WTC11 (cell line): ENCODE measurements around the gene PBX4. TPM values are rescaled to one million over a fixed set of nuclear protein-coding genes. Genes with fewer than 3 reads are reported as not detected.

Source experiments
- ATAC-seq: fragments of 200-7000 bp; cut with Tn5 transposase; 2 replicates; pipeline ENCODE4 v1.10.0; 2021; ENCODE audit warnings: mild to moderate bottlenecking, moderate library complexity
- CTCF ChIA-PET: fragments of 300-600 bp; sonication (Branson Sonifier 250); formaldehyde crosslinking; loops from one replicate; lab custom pipeline; 2021; ENCODE audit warnings: antibody characterized with exemption; lab: Charles Lee
- POLR2A ChIA-PET: fragments of 350-600 bp; sonication (Branson Sonifier 250); formaldehyde crosslinking; loops from one replicate; lab custom pipeline; 2021; ENCODE audit warnings: antibody characterized with exemption; lab: Charles Lee
- DNase-seq: peaks from one replicate; pipeline ENCODE4 v3.0.0; 2021; ENCODE audit warnings: low spot score
- H3K27ac Mint-ChIP-seq: 2 replicates; pipeline ENCODE4 v1.8.0; 2021; ENCODE audit warnings: mixed read lengths
- H3K27me3 Mint-ChIP-seq: 2 replicates; pipeline ENCODE4 v1.8.0; 2021; ENCODE audit warnings: low read depth, mild to moderate bottlenecking, moderate library complexity, mixed read lengths
- H3K36me3 Mint-ChIP-seq: 2 replicates; pipeline ENCODE4 v1.8.0; 2021; ENCODE audit warnings: mixed read lengths
- H3K4me1 Mint-ChIP-seq: 2 replicates; pipeline ENCODE4 v1.8.0; 2022; ENCODE audit warnings: mixed read lengths
- H3K4me3 Mint-ChIP-seq: 2 replicates; pipeline ENCODE4 v1.8.0; 2021; ENCODE audit warnings: mild to moderate bottlenecking, moderate library complexity, mixed read lengths
- H3K9me3 Mint-ChIP-seq: 2 replicates; pipeline ENCODE4 v1.8.0; 2021; ENCODE audit warnings: mixed read lengths
- AR ChIP-seq: fragments of 250-450 bp; sonication (Bioruptor Pico); IDR thresholded peaks from 2 replicates; pipeline ENCODE4 v1.9.0; 2021; ENCODE audit warnings: mild to moderate bottlenecking
- ATF3 ChIP-seq: sonication (generic); formaldehyde crosslinking; conservative IDR thresholded peaks from 2 replicates; pipeline ENCODE4 v1.8.1; 2022; ENCODE audit warnings: mild to moderate bottlenecking, missing genetic modification reagents
- CREB1 ChIP-seq: sonication (generic); formaldehyde crosslinking; IDR thresholded peaks from 2 replicates; pipeline ENCODE4 v1.8.0; 2023; ENCODE audit warnings: mild to moderate bottlenecking, missing genetic modification reagents
- E2F5 ChIP-seq: sonication (generic); formaldehyde crosslinking; IDR thresholded peaks from 2 replicates; pipeline ENCODE4 v1.8.1; 2022; ENCODE audit warnings: mild to moderate bottlenecking, moderate library complexity, missing genetic modification reagents
- ELF4 ChIP-seq: sonication (generic); formaldehyde crosslinking; IDR thresholded peaks from 2 replicates; pipeline ENCODE4 v1.8.1; 2022; ENCODE audit warnings: low read depth, mild to moderate bottlenecking, moderate library complexity, missing genetic modification reagents
- ESRRA ChIP-seq: sonication (generic); formaldehyde crosslinking; IDR thresholded peaks from 2 replicates; pipeline ENCODE4 v1.8.1; 2022; ENCODE audit warnings: mild to moderate bottlenecking, missing genetic modification reagents, borderline replicate concordance
- ETV6 ChIP-seq: sonication (generic); formaldehyde crosslinking; IDR thresholded peaks from 2 replicates; pipeline ENCODE4 v1.8.1; 2022; ENCODE audit warnings: mild to moderate bottlenecking, missing genetic modification reagents
- FOXJ3 ChIP-seq: sonication (generic); formaldehyde crosslinking; IDR thresholded peaks from 2 replicates; pipeline ENCODE4 v1.9.0; 2021; ENCODE audit warnings: missing genetic modification reagents, mild to moderate bottlenecking, borderline replicate concordance
- FOXK1 ChIP-seq: sonication (generic); formaldehyde crosslinking; IDR thresholded peaks from 2 replicates; pipeline ENCODE4 v1.8.0; 2022; ENCODE audit warnings: mild to moderate bottlenecking, moderate library complexity, missing genetic modification reagents
- JAZF1 ChIP-seq: fragments of 250-450 bp; sonication (Bioruptor Pico); IDR thresholded peaks from 2 replicates; pipeline ENCODE4 v1.9.0; 2021; ENCODE audit warnings: moderate library complexity, mild to moderate bottlenecking, inconsistent platforms
- SMAD4 ChIP-seq: sonication (generic); formaldehyde crosslinking; IDR thresholded peaks from 2 replicates; pipeline ENCODE4 v1.8.0; 2022; ENCODE audit warnings: mild to moderate bottlenecking, missing genetic modification reagents
- SOX15 ChIP-seq: fragments of 250-450 bp; sonication (Bioruptor Pico); IDR thresholded peaks from 2 replicates; pipeline ENCODE4 v1.9.0; 2021; ENCODE audit warnings: mild to moderate bottlenecking
- ZNF138 ChIP-seq: sonication (generic); formaldehyde crosslinking; conservative IDR thresholded peaks from 2 replicates; pipeline ENCODE4 v1.8.1; 2022; ENCODE audit warnings: mild to moderate bottlenecking, moderate library complexity, missing genetic modification reagents
- ZNF219 ChIP-seq: sonication (generic); formaldehyde crosslinking; IDR thresholded peaks from 2 replicates; pipeline ENCODE4 v1.8.0; 2023; ENCODE audit warnings: missing genetic modification reagents, mild to moderate bottlenecking, borderline replicate concordance
- ZNF281 ChIP-seq: sonication (generic); formaldehyde crosslinking; IDR thresholded peaks from 2 replicates; pipeline ENCODE4 v1.8.0; 2023; ENCODE audit warnings: mild to moderate bottlenecking, missing genetic modification reagents
- ZNF416 ChIP-seq: fragments of 250-450 bp; sonication (Bioruptor Pico); IDR thresholded peaks from 2 replicates; pipeline ENCODE4 v1.9.0; 2021; ENCODE audit warnings: mild to moderate bottlenecking, inconsistent platforms
- total RNA-seq: library from RNA; stranded (reverse); gene quantifications from 3 replicates; pipeline ENCODE4 v1.2.3, GENCODE V29; 2021
- TF ChIP-seq, protein P1 (sequence below): sonication (generic); formaldehyde crosslinking; IDR thresholded peaks from 2 replicates; pipeline ENCODE4 v1.8.1; 2022; ENCODE audit warnings: mild to moderate bottlenecking, missing genetic modification reagents, moderate library complexity, borderline replicate concordance
- TF ChIP-seq, protein P2 (sequence below): sonication (generic); formaldehyde crosslinking; IDR thresholded peaks from 2 replicates; pipeline ENCODE4 v1.8.0; 2022; ENCODE audit warnings: mild to moderate bottlenecking, missing genetic modification reagents
- TF ChIP-seq, protein P3 (sequence below): sonication (generic); formaldehyde crosslinking; IDR thresholded peaks from 2 replicates; pipeline ENCODE4 v1.8.1; 2023; ENCODE audit warnings: mild to moderate bottlenecking, missing genetic modification reagents, borderline replicate concordance
- TF ChIP-seq, protein P4 (sequence below): sonication (generic); formaldehyde crosslinking; IDR thresholded peaks from 2 replicates; pipeline ENCODE4 v1.8.1; 2022; ENCODE audit warnings: missing genetic modification reagents, borderline replicate concordance

PBX4 gene
- total RNA-seq, 1 experiment from 2014 or later: 3.2 TPM

- Mint-ChIP-seq H3K4me1 (peaks cover 6% of the 10 kb centered on the region; the same call in 1 of the 2 replicates), H3K27ac (no peak overlapping the region; the same call in 1 of the 2 replicates), H3K27me3 (peaks cover 15% of the 10 kb centered on the region), H3K9me3 (no peaks in the 10 kb centered on the region), H3K4me3 (no peak overlapping the region), H3K36me3 (no peaks in the 10 kb centered on the region)
- no peak for DNase-seq
- no peak for ATAC-seq
- POLR2A ChIA-PET: interaction anchor here (0.7 kb wide), 1 partner anchor 556 kb away, joined by 3 read pairs; no protein-coding TSS in a partner anchor
- TF ChIP-seq ELF4 (CRISPR knock-in tag) (no peak), SMAD4 (CRISPR knock-in tag) (no peak)
- TF ChIP-seq, protein P1, sequence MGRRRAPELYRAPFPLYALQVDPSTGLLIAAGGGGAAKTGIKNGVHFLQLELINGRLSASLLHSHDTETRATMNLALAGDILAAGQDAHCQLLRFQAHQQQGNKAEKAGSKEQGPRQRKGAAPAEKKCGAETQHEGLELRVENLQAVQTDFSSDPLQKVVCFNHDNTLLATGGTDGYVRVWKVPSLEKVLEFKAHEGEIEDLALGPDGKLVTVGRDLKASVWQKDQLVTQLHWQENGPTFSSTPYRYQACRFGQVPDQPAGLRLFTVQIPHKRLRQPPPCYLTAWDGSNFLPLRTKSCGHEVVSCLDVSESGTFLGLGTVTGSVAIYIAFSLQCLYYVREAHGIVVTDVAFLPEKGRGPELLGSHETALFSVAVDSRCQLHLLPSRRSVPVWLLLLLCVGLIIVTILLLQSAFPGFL: no peak
- TF ChIP-seq, protein P2, sequence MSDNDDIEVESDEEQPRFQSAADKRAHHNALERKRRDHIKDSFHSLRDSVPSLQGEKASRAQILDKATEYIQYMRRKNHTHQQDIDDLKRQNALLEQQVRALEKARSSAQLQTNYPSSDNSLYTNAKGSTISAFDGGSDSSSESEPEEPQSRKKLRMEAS: no peak
- CTCF ChIA-PET: interaction anchor here (0.6 to 2.9 kb wide), 4 partner anchors 39 to 81 kb away, joined by 3 to 14 read pairs (median 4); no protein-coding TSS in a partner anchor
Measured at GRCh38 chr19:19613506-19613905, 5.0 kb downstream of the PBX4 start.

GRCh38 chr19:19610376-19611202 is 7.9 kb downstream of the PBX4 start:
- ChIA-PET POLR2A (no interaction called here), CTCF (no interaction called here)
- Mint-ChIP-seq H3K27me3 (no peaks in the 10 kb centered on the region), H3K9me3 (no peaks in the 10 kb centered on the region), H3K36me3 (no peaks in the 10 kb centered on the region), H3K4me1 (peaks cover 4% of the 10 kb centered on the region; the same call in 1 of the 2 replicates), H3K4me3 (no peak overlapping the region), H3K27ac (no peak overlapping the region)
- ATAC-seq (no peak), DNase-seq (no peak)
- no peak for TF ChIP-seq ESRRA (CRISPR knock-in tag)
- no peak for TF ChIP-seq AR
- TF ChIP-seq FOXJ3: no peak
- TF ChIP-seq ZNF219 (CRISPR knock-in tag): no peak
- no peak for TF ChIP-seq ZNF416 (CRISPR knock-in tag)
- TF ChIP-seq ZNF138 (CRISPR knock-in tag): no peak
- TF ChIP-seq ATF3 (CRISPR knock-in tag): no peak
- TF ChIP-seq, protein P3, sequence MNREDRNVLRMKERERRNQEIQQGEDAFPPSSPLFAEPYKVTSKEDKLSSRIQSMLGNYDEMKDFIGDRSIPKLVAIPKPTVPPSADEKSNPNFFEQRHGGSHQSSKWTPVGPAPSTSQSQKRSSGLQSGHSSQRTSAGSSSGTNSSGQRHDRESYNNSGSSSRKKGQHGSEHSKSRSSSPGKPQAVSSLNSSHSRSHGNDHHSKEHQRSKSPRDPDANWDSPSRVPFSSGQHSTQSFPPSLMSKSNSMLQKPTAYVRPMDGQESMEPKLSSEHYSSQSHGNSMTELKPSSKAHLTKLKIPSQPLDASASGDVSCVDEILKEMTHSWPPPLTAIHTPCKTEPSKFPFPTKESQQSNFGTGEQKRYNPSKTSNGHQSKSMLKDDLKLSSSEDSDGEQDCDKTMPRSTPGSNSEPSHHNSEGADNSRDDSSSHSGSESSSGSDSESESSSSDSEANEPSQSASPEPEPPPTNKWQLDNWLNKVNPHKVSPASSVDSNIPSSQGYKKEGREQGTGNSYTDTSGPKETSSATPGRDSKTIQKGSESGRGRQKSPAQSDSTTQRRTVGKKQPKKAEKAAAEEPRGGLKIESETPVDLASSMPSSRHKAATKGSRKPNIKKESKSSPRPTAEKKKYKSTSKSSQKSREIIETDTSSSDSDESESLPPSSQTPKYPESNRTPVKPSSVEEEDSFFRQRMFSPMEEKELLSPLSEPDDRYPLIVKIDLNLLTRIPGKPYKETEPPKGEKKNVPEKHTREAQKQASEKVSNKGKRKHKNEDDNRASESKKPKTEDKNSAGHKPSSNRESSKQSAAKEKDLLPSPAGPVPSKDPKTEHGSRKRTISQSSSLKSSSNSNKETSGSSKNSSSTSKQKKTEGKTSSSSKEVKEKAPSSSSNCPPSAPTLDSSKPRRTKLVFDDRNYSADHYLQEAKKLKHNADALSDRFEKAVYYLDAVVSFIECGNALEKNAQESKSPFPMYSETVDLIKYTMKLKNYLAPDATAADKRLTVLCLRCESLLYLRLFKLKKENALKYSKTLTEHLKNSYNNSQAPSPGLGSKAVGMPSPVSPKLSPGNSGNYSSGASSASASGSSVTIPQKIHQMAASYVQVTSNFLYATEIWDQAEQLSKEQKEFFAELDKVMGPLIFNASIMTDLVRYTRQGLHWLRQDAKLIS (CRISPR knock-in tag): no peak
- TF ChIP-seq ZNF281 (CRISPR knock-in tag): no peak
- no peak for TF ChIP-seq ETV6 (CRISPR knock-in tag)
- TF ChIP-seq E2F5 (CRISPR knock-in tag): no peak
- TF ChIP-seq FOXK1: no peak
- TF ChIP-seq CREB1: no peak
- TF ChIP-seq SOX15 (CRISPR knock-in tag): no peak
- no peak for TF ChIP-seq JAZF1 (CRISPR knock-in tag)
- TF ChIP-seq, protein P4, sequence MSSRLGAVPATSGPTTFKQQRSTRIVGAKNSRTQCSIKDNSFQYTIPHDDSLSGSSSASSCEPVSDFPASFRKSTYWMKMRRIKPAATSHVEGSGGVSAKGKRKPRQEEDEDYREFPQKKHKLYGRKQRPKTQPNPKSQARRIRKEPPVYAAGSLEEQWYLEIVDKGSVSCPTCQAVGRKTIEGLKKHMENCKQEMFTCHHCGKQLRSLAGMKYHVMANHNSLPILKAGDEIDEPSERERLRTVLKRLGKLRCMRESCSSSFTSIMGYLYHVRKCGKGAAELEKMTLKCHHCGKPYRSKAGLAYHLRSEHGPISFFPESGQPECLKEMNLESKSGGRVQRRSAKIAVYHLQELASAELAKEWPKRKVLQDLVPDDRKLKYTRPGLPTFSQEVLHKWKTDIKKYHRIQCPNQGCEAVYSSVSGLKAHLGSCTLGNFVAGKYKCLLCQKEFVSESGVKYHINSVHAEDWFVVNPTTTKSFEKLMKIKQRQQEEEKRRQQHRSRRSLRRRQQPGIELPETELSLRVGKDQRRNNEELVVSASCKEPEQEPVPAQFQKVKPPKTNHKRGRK (CRISPR knock-in tag): no peak
